T-helper 2 cell treated with Interferon-gamma antibody and Interleukin-4, amounts not matched to agents 5 μg/mL and 100 μg/mL, for 36 hours (primary cell): ENCODE measurements around the gene FAT3.

Source experiments
- DNase-seq: peaks from one replicate; pipeline ENCODE4 v3.0.0; 2021; ENCODE audit warnings: low spot score
- H3K27ac Mint-ChIP-seq: one replicate; pipeline ENCODE4 v1.8.0; 2021; ENCODE audit warnings: mild to moderate bottlenecking, mixed read lengths
- H3K27me3 Mint-ChIP-seq: one replicate; pipeline ENCODE4 v1.8.0; 2021; ENCODE audit warnings: low read depth, mixed read lengths
- H3K36me3 Mint-ChIP-seq: one replicate; pipeline ENCODE4 v1.8.0; 2021; ENCODE audit warnings: low read depth, mixed read lengths
- H3K4me1 Mint-ChIP-seq: one replicate; pipeline ENCODE4 v1.8.0; 2021; ENCODE audit warnings: low read depth, mixed read lengths
- H3K4me3 Mint-ChIP-seq: one replicate; pipeline ENCODE4 v1.8.0; 2022; ENCODE audit warnings: mild to moderate bottlenecking, moderate library complexity, mixed read lengths
- H3K9me3 Mint-ChIP-seq: one replicate; pipeline ENCODE4 v1.8.0; 2021; ENCODE audit warnings: mixed read lengths

FAT3 gene

GRCh38 chr11:92222701-92223100 lies 1.9 kb upstream of the FAT3 start:
- no peaks in the 10 kb centered on the region for H3K36me3 Mint-ChIP-seq
- no peak overlapping the region for H3K4me3 Mint-ChIP-seq
- H3K27me3 Mint-ChIP-seq, result peaks cover 45% of the 10 kb centered on the region
- H3K27ac Mint-ChIP-seq, result no peak overlapping the region
- H3K9me3 Mint-ChIP-seq, result no peaks in the 10 kb centered on the region
- no peak for DNase-seq
- no peaks in the 10 kb centered on the region for H3K4me1 Mint-ChIP-seq

GRCh38 chr11:92224054-92224406 lies 588 bp upstream of the FAT3 start:
- no peak for DNase-seq
- no peaks in the 10 kb centered on the region for H3K4me1 Mint-ChIP-seq
- H3K9me3 Mint-ChIP-seq, result no peaks in the 10 kb centered on the region
- H3K4me3 Mint-ChIP-seq, result no peak overlapping the region
- peaks cover 54% of the 10 kb centered on the region for H3K27me3 Mint-ChIP-seq
- H3K27ac Mint-ChIP-seq, result no peak overlapping the region
- no peaks in the 10 kb centered on the region for H3K36me3 Mint-ChIP-seq

- no peak overlapping the region for H3K4me3 Mint-ChIP-seq
- H3K36me3 Mint-ChIP-seq, result no peaks in the 10 kb centered on the region
- H3K27me3 Mint-ChIP-seq, result peaks cover 54% of the 10 kb centered on the region
- H3K27ac Mint-ChIP-seq, result no peak overlapping the region
- DNase-seq, result no peak
- no peaks in the 10 kb centered on the region for H3K9me3 Mint-ChIP-seq
- no peaks in the 10 kb centered on the region for H3K4me1 Mint-ChIP-seq
Measured at GRCh38 chr11:92225125-92225567, 528 bp downstream of the FAT3 start.

- DNase-seq, result no peak
- Mint-ChIP-seq H3K36me3 (no peaks in the 10 kb centered on the region), H3K27ac (no peak overlapping the region), H3K4me3 (no peak overlapping the region), H3K4me1 (no peaks in the 10 kb centered on the region), H3K27me3 (peaks cover 54% of the 10 kb centered on the region), H3K9me3 (no peaks in the 10 kb centered on the region)
Measured at GRCh38 chr11:92225568-92226330, 1.1 kb downstream of the FAT3 start.

DNA sequence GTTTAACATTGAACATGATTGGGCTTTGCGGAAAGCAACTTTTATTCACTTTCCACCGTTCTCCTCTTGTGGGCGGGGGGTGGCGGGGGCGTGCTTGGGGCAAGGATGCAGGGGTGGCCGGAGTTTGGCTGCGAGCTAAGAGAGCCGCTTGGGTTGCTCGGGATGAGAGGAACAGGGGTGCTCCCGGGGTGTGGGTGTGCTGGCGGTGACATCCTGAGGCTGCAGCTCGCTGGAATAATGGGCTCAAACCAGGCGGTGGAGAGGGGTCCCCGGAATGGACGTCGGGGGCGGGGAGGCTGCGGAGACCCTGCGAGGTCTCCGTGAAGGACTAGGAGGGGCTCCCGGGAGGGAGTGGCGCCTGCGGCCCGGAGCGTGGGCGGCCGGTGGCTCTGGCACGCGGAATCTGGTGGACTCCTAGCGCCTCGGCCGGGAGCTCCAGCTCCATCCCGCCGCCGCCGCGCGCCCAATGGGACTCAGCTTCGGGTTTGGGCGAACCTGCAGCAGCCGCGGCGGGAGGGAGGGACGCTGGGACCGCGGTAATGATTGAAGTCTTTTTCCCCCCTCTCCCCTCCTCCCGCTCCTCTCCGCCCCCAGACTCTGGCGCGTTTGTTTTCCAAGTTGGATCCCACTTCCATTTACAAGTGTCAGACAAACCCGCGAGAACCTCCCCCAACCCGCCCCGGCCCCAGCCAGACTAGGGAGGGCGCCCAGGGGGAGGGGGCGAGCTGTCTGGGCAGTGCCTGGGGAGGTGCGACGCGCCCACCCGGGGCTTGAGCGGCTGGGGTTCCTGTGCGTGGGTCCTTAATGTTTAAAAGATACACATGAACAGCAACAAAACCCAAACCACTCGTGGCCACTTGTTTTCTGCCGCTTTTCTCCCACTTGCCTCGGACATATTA lies 2.0 kb downstream of the FAT3 start:
- H3K27me3 Mint-ChIP-seq, result peaks cover 54% of the 10 kb centered on the region
- H3K4me1 Mint-ChIP-seq, result no peaks in the 10 kb centered on the region
- no peak overlapping the region for H3K27ac Mint-ChIP-seq
- no peak for DNase-seq
- no peaks in the 10 kb centered on the region for H3K36me3 Mint-ChIP-seq
- no peaks in the 10 kb centered on the region for H3K9me3 Mint-ChIP-seq
- no peak overlapping the region for H3K4me3 Mint-ChIP-seq

DNA sequence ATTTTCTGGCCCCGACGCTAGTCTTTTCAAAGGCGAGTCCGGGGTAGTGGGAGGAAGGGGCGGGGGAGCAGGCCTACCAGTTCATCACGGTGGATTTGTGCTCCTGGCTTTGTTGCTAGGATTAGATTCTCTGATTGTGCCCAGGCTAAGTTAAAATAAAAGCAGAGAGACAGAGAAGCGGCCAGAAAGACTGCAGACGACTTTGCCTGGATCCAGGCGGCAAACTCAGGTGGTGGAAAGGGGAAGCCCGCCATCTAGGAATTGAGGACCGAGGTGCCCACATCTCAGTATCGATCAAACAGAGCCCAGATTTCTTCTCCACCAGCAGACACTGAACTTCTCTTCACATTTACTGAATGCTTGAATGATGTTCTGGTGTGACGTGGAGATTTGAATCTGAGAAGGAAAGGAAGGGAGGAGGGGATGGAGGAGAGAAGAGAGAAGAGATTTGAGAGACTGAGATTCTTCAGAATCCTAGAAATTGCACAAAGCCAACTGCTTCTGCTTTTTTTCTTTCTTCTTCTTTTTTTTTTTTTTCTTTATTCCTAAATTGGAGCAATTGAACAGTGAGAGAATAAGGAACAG lies 2.7 kb downstream of the FAT3 start:
- H3K27me3 Mint-ChIP-seq, result peaks cover 53% of the 10 kb centered on the region

GRCh38 chr11:92227959-92228935 lies 3.6 kb downstream of the FAT3 start:
- H3K4me3 Mint-ChIP-seq, result no peak overlapping the region
- no peak for DNase-seq
- H3K27me3 Mint-ChIP-seq, result peaks cover 46% of the 10 kb centered on the region
- H3K9me3 Mint-ChIP-seq, result no peaks in the 10 kb centered on the region
- H3K27ac Mint-ChIP-seq, result no peak overlapping the region
- H3K4me1 Mint-ChIP-seq, result no peaks in the 10 kb centered on the region
- H3K36me3 Mint-ChIP-seq, result no peaks in the 10 kb centered on the region

More for the DNA sequence above, 2.7 kb downstream of the FAT3 start:
- no peak overlapping the region for H3K4me3 Mint-ChIP-seq
- DNase-seq, result no peak
- no peaks in the 10 kb centered on the region for H3K9me3 Mint-ChIP-seq
- no peaks in the 10 kb centered on the region for H3K4me1 Mint-ChIP-seq
- no peaks in the 10 kb centered on the region for H3K36me3 Mint-ChIP-seq
- H3K27ac Mint-ChIP-seq, result no peak overlapping the region

- H3K4me3 Mint-ChIP-seq, result no peak overlapping the region
- H3K27me3 Mint-ChIP-seq, result no peaks in the 10 kb centered on the region
- no peaks in the 10 kb centered on the region for H3K4me1 Mint-ChIP-seq
- H3K27ac Mint-ChIP-seq, result no peak overlapping the region
- H3K9me3 Mint-ChIP-seq, result no peaks in the 10 kb centered on the region
- no peak for DNase-seq
- H3K36me3 Mint-ChIP-seq, result no peaks in the 10 kb centered on the region
Measured at GRCh38 chr11:92236856-92237255, 12.2 kb downstream of the FAT3 start.

DNA sequence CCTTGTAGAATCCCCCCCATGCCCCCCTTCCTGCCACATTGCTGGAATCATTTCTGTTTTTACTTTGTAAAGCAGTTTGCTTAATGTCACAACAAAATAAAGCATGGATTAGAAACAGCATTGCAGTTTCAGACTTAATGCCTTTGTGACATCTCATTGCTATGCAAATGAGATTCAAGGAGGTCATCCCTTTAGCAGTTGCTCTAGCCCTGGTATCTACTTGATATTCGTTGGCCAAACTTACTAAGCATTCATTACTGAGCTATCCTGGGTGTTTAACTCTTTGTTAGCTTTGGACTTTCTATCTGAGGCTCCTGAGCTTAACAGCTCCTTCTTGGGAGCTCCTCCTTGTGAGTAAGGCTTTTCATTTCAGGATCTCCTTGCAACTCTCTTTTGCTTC lies 16.3 kb downstream of the FAT3 start:
- no peaks in the 10 kb centered on the region for H3K9me3 Mint-ChIP-seq
- H3K36me3 Mint-ChIP-seq, result no peaks in the 10 kb centered on the region
- DNase-seq, result no peak
- no peak overlapping the region for H3K27ac Mint-ChIP-seq
- H3K27me3 Mint-ChIP-seq, result no peaks in the 10 kb centered on the region
- H3K4me1 Mint-ChIP-seq, result no peaks in the 10 kb centered on the region
- H3K4me3 Mint-ChIP-seq, result no peak overlapping the region

DNA sequence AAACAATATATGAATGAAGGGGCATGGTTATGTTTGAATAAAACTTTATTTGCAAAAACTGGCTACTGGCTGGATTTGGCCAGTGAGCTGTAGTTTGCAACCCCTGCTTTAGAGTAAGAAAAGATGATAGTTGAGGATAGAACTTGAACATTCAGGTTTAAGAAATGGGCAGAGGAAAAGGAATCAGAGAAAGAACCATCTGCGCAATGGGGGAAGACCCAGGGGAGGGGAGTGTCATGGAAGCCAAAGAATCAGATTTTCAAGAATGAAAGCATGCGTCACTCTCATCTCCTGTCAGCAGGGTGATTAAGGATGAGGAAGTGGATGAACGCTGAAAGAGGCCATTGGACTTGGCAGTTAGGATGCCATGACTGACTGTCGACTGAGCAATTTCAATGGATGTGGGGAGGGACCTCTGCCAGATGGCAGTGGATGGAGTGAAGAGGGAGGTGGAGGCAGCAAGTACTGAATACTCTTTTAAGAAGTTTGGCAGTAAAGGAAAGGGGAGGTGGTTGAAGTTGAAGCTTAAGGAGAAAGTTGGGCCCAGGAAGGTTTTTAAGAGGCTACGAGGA lies 21.2 kb downstream of the FAT3 start:
- no peaks in the 10 kb centered on the region for H3K9me3 Mint-ChIP-seq
- H3K4me3 Mint-ChIP-seq, result no peak overlapping the region
- H3K27ac Mint-ChIP-seq, result no peak overlapping the region
- no peaks in the 10 kb centered on the region for H3K4me1 Mint-ChIP-seq
- H3K27me3 Mint-ChIP-seq, result no peaks in the 10 kb centered on the region
- no peak for DNase-seq
- no peaks in the 10 kb centered on the region for H3K36me3 Mint-ChIP-seq

- Mint-ChIP-seq H3K27me3 (no peaks in the 10 kb centered on the region), H3K27ac (no peak overlapping the region), H3K9me3 (no peaks in the 10 kb centered on the region), H3K36me3 (no peaks in the 10 kb centered on the region), H3K4me3 (no peak overlapping the region), H3K4me1 (no peaks in the 10 kb centered on the region)
- DNase-seq, result no peak
Measured at GRCh38 chr11:92246630-92247029, 22.0 kb downstream of the FAT3 start.

- no peaks in the 10 kb centered on the region for H3K27me3 Mint-ChIP-seq
- no peak for DNase-seq
- no peak overlapping the region for H3K4me3 Mint-ChIP-seq
- H3K27ac Mint-ChIP-seq, result no peak overlapping the region
- H3K4me1 Mint-ChIP-seq, result no peaks in the 10 kb centered on the region
- no peaks in the 10 kb centered on the region for H3K9me3 Mint-ChIP-seq
- H3K36me3 Mint-ChIP-seq, result no peaks in the 10 kb centered on the region
Measured at GRCh38 chr11:92249156-92249753, 24.6 kb downstream of the FAT3 start.

DNA sequence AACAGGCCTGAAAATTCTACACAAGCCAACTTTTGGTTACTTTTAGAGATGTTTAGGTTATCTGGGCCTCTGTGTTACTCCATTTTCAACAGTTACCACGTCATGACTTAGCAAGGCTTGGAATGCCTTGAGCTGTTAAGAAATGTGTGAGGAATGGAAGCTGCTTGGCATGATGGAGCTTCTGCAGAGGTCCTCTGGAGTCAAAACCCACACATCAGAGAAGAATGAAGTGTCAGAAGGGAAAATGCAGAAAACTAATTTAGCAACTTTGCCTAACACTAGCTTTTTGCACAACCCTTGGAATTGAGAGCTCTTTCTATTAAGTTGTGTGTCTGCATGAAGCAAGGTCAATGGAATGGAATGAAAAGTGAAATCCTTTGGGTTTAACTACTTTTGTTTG lies 27.4 kb downstream of the FAT3 start:
- no peaks in the 10 kb centered on the region for H3K9me3 Mint-ChIP-seq
- H3K4me3 Mint-ChIP-seq, result no peak overlapping the region
- no peaks in the 10 kb centered on the region for H3K4me1 Mint-ChIP-seq
- no peak for DNase-seq
- H3K36me3 Mint-ChIP-seq, result no peaks in the 10 kb centered on the region
- H3K27ac Mint-ChIP-seq, result no peak overlapping the region
- no peaks in the 10 kb centered on the region for H3K27me3 Mint-ChIP-seq
